AG04450 (cell line): ENCODE results near the gene SEC16B. TPM values are rescaled to one million over a fixed set of nuclear protein-coding genes. Genes with fewer than 3 reads are reported as not detected.

ENCODE experiments used
- CTCF ChIA-PET: fragments of 300-600, 350-600 bp; formaldehyde crosslinking; extraction: SDS; loops from one replicate; lab custom pipeline; 2022; ENCODE audit warnings: antibody characterized with exemption, inconsistent platforms; lab: Charles Lee
- POLR2A ChIA-PET: fragments of 350-600 bp; formaldehyde crosslinking; extraction: SDS; loops from one replicate; lab custom pipeline; 2021; ENCODE audit warnings: antibody characterized with exemption, inconsistent platforms; lab: Yijun Ruan, JAX
- DNase-seq: peaks from one replicate; pipeline ENCODE4 v3.0.0-alpha.2; 2011; ENCODE audit warnings: low read depth, low spot score
- H3K27ac ChIP-seq: one replicate; pipeline ENCODE4 v1.5.1; 2012; ENCODE audit warnings: low read depth, low read length, control low read depth
- H3K27me3 ChIP-seq: one replicate; pipeline ENCODE4 v1.6.0; 2012; ENCODE audit warnings: low read length; ENCODE audit not compliant: control insufficient read depth, insufficient read depth
- H3K4me3 ChIP-seq: 2 replicates; pipeline ENCODE4 v1.5.1; 2011; ENCODE audit warnings: mild to moderate bottlenecking, low read depth, low read length, control low read depth
- H3K9me3 ChIP-seq: 2 replicates; pipeline ENCODE4 v1.5.1; 2012; ENCODE audit warnings: low read length; ENCODE audit not compliant: control insufficient read depth, insufficient read depth
- CTCF ChIP-seq: IDR thresholded peaks from 2 replicates; pipeline ENCODE4 v1.5.1; 2011; ENCODE audit warnings: low read depth, low read length, control low read depth, inconsistent platforms
- polyA plus RNA-seq: library from polyadenylated mRNA; depleted of rRNA; stranded (reverse); fragments of >200 nt; gene quantifications from 2 replicates; pipeline ENCODE4 v1.2.3, GENCODE V29; 2011

The SEC16B gene
- polyA plus RNA-seq, 1 experiment, result 4.0 TPM

DNA sequence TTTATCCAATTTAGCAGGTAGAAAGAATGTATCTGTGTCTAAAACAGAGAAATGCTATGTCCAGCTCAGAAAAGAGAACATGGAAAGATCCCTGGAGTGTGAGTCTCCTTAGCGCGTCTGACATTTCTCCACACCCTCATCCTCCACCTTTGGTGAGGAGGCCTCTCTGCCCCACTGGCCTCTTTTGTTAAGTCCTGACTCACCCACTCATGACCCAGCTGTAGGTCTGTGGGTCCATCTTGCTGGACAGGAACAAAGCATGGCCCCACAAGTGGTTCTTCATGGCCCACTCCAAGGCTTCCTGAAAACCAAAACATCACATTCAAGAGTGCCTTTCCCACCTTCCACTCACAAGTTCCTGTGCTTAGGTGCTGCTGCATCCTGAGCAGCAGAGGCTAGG lies 15.8 kb downstream of the SEC16B start:
- no peak overlapping the region for H3K4me3 ChIP-seq
- POLR2A ChIA-PET, result no interaction called here
- H3K9me3 ChIP-seq, result no peaks in the 10 kb centered on the region
- DNase-seq, result no peak
- CTCF ChIA-PET, result interaction anchor here (1.2 kb wide), 1 partner anchor 8 kb away, joined by 4 read pairs; no protein-coding TSS in a partner anchor
- H3K27ac ChIP-seq, result no peak overlapping the region
- no peaks in the 10 kb centered on the region for H3K27me3 ChIP-seq
- no peak for TF ChIP-seq CTCF

DNA sequence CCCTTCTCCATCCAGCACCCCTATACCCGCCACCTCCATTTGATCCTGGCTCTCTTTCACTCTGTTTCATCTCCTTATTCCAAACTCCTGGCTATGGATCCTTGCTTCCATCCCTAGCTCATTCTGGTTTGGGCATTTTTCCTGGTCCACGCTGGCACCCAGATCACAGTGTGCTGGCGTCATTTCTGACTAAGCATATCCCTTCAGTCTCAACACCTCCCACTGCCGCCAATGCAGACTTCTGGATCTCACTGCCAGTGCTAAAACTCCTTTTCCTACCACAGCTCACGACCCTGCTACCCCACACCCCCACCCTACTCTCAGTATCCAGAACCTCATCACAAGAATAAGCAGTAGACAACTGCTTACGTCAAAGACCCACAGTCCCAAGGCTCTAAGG lies 16.3 kb downstream of the SEC16B start:
- ChIA-PET POLR2A (no interaction called here), CTCF (no interaction called here)
- DNase-seq, result no peak
- no peak for TF ChIP-seq CTCF
- H3K9me3 ChIP-seq, result no peaks in the 10 kb centered on the region
- no peaks in the 10 kb centered on the region for H3K27me3 ChIP-seq
- H3K27ac ChIP-seq, result no peak overlapping the region
- H3K4me3 ChIP-seq, result no peak overlapping the region

- no peak for DNase-seq
- H3K27me3 ChIP-seq, result no peaks in the 10 kb centered on the region
- H3K27ac ChIP-seq, result no peak overlapping the region
- H3K4me3 ChIP-seq, result no peak overlapping the region
- POLR2A ChIA-PET, result no interaction called here
- H3K9me3 ChIP-seq, result no peaks in the 10 kb centered on the region
- CTCF ChIA-PET, result interaction anchor here (1.2 kb wide), 1 partner anchor 79 kb away, joined by 3 read pairs; no protein-coding TSS in a partner anchor
- no peak for TF ChIP-seq CTCF
Observed at GRCh38 chr1:177952691-177953090, 17.2 kb downstream of the SEC16B start.

GRCh38 chr1:177952249-177952648 lies 17.6 kb downstream of the SEC16B start:
- no peaks in the 10 kb centered on the region for H3K9me3 ChIP-seq
- no peak for TF ChIP-seq CTCF
- ChIA-PET POLR2A (no interaction called here), CTCF (interaction anchor here (1.2 kb wide), 1 partner anchor 80 kb away, joined by 3 read pairs; no protein-coding TSS in a partner anchor)
- no peak overlapping the region for H3K4me3 ChIP-seq
- H3K27ac ChIP-seq, result no peak overlapping the region
- DNase-seq, result no peak
- no peaks in the 10 kb centered on the region for H3K27me3 ChIP-seq

- Histone ChIP-seq H3K27me3 (no peaks in the 10 kb centered on the region), H3K27ac (no peak overlapping the region), H3K4me3 (no peak overlapping the region), H3K9me3 (no peaks in the 10 kb centered on the region)
- no peak for TF ChIP-seq CTCF
- POLR2A ChIA-PET, result no interaction called here
- no peak for DNase-seq
- CTCF ChIA-PET, result interaction anchor here (1.0 kb wide), 2 partner anchors 10 to 35 kb away, joined by 3 read pairs; no protein-coding TSS in a partner anchor
Observed at GRCh38 chr1:177950506-177950905, 19.4 kb downstream of the SEC16B start.
